HG03571 (cell line): ENCODE data around the gene SLIT1.

Source experiments
- ATAC-seq: cut with Tn5 transposase; IDR thresholded peaks from one replicate; pipeline ENCODE4 v1.9.1; 2021; ENCODE audit not compliant: unreplicated experiment

The SLIT1 gene

DNA sequence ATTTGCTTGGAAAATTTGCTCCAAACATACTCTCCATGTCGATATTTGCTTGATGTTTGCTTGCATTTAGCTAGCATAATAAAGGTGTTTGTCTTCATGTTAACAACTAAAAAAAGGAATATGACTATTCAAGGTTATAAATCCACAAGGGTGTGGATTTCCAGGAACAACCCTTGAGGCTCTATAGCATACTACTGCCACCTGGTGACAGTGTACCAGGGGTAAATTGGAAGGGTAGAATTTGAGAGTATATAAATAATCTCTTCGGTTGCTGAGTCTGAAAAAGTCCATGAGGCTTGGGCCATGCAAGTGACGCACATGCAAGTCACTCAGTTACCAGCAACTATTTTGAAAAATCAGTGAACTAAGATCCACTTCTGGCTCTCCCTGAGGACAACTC is 68.4 kb downstream of the SLIT1 start:
- no peak for ATAC-seq

DNA sequence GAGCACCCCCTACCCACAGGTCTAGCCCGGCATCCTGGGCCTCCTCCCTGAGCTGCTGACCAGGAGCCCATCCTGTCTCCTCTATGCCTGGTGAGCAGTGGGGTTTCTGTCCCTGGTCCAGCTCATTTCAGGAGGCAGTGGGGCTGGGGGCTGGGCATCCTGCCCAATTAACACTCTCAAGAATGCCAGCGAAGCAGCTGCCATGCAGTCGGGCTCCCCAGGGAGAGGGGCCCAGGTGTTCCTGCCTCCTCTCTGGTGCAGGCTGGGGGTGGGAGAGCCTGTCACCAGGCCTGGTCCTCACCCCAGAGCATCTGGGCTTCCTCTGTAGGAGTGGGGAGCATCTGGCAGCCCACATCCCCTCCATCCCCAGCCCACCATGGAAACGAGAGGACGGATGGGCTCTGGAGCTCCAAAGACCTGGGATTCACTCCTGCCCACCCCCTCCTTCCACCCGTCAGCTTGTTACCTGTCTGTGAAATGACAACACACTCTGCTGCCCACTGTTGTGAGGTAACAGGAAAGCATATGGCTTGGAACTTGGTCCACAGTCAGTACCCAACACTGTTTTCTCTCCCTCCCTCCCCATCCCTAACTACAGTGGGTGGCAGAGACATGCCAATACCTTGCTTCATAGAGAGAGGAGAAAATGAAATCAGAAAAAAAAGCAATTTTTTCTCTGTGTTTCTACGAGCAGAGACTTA is 69.1 kb downstream of the SLIT1 start:
- no peak for ATAC-seq

GRCh38 chr10:97115846-97116245 is 69.9 kb downstream of the SLIT1 start:
- no peak for ATAC-seq

GRCh38 chr10:97111615-97112014 is 74.1 kb downstream of the SLIT1 start:
- no peak for ATAC-seq

DNA sequence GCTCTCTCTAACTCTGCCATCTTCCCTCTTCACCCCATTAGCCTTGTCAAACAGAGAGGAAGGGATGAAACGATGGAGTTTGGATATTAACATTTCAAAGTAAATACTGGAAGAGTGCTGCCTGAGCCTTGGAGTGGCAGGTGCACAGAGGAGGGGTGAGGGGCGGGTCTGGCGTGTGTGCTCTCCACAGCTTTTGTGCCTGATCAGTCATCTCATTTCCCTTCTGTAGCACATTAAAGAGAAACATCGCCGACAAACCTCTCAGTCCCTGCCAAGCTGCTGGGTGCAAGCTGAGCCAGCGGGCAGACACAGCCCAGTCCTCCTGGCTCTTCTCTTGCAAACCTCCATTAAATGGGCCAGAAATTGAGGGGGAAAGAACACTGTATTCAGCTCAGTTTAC is 76.2 kb downstream of the SLIT1 start:
- ATAC-seq: no peak

GRCh38 chr10:97107551-97107950 is 78.2 kb downstream of the SLIT1 start:
- no peak for ATAC-seq

GRCh38 chr10:97106207-97106606 is 79.6 kb downstream of the SLIT1 start:
- no peak for ATAC-seq

DNA sequence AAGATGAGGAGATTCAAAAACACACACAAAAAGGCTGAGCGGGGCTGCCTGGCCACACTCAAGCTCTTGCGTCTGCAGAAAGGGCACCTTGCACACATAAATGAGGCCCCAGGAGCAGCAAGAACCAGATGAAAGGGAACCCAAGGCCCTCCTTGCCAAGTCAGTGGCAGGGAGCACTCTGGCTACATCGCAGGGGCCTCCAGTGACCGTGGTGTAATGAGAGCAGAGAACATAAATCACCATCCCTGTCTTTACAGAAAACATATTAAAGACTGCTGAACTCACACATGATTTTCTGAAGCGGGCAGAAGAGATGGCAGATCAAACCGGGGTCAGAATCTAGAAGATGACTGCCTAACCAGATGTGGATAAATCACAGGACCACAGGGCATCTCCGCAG is 80.5 kb downstream of the SLIT1 start:
- ATAC-seq: no peak

GRCh38 chr10:97103316-97104080 is 82.3 kb downstream of the SLIT1 start:
- ATAC-seq: no peak

DNA sequence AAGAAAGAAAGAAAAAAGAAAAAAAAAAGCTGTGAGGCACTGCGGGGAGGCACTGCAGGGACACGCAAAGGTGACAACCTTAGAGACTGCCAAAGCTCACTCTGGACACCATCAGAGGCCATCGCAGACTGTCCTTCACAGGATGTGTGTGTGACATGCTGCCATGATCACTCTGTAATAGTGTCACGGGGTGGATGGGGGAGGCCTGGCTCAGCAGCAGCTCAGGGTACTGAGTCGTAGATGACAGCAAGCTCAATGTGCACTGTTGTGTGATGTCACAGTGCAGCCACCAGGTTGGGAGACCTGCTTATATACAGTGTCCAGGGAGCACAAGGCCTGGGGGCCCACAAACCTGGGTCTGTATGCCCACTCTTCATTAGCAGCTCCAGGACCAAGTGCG is 83.3 kb downstream of the SLIT1 start:
- ATAC-seq: no peak

DNA sequence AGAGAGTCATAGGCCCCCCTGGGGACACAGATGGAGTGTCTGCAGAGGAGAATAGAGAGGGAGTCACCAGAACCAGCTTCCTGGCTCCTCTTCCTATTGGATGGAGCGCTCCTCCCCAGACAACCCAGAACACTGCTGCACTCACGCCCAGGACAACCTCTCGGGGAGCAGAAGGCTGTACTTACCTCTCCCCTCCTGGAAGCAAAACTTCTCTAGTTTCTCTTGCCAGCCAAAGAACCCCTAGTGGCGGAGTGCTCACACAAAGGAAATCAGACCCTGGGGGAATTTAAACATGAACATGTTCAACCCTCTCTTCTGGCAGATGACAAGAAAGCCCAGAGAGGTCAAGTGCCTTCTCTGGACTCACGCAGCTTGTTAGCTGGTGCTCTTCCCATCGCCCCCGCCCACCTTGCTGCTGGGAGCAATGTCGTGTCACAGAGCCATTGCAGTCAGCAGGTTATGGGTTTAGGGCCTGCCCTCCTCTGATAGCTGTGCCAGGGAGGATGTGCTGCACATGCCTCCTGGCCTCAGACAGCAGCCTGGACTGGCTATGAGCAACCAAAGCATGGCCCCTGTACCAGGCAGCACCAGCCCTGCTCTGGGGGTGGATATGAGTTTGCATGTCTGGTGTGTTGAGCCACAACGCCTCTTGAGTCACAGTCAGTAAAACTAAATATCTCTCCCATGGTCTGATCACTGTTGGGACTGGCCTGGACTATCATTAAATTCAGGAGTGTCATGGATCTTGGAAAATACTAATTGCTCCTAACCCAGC is 84.4 kb downstream of the SLIT1 start:
- ATAC-seq: no peak

DNA sequence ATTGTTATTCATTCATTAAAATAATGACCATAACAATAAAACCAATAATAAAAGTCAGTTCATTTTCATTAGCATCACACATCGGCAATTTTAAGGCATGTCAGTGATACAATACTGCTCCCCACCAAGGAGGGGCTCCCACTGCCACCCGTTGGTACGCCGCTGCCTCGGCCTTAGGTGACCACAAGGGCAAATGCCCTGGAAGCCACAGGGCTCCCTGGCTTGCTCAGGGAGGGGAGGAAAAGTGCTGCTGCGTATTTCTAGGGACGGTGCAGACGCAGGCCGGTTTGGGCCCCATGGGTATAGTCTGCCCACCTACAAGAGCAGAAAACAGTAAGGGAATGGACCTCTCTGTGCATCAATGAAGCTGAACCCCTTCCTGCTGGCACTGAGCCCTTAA is 85.1 kb downstream of the SLIT1 start:
- no peak for ATAC-seq

DNA sequence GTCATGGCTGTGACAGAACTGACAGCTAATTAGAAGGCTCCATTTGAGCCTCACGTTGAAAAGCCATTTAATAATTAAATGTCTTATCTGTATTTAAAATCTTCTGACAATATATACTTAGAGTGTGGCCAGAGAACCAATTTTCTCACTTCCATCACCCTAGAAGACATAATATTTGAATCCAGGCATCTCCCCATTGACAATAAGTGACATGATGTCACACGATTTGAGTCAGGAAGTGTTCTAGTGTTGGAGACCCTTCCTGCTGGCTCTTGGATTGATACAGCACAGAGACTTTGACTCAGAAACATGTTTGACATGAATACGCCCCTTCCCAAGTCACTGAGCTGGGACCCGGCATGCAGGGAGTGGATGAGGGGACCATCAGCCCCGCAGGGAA is 85.9 kb downstream of the SLIT1 start:
- no peak for ATAC-seq

GRCh38 chr10:97099089-97099488 is 86.7 kb downstream of the SLIT1 start:
- ATAC-seq: no peak

- no peak for ATAC-seq
Observed at GRCh38 chr10:97097084-97097433, 88.7 kb downstream of the SLIT1 start.

DNA sequence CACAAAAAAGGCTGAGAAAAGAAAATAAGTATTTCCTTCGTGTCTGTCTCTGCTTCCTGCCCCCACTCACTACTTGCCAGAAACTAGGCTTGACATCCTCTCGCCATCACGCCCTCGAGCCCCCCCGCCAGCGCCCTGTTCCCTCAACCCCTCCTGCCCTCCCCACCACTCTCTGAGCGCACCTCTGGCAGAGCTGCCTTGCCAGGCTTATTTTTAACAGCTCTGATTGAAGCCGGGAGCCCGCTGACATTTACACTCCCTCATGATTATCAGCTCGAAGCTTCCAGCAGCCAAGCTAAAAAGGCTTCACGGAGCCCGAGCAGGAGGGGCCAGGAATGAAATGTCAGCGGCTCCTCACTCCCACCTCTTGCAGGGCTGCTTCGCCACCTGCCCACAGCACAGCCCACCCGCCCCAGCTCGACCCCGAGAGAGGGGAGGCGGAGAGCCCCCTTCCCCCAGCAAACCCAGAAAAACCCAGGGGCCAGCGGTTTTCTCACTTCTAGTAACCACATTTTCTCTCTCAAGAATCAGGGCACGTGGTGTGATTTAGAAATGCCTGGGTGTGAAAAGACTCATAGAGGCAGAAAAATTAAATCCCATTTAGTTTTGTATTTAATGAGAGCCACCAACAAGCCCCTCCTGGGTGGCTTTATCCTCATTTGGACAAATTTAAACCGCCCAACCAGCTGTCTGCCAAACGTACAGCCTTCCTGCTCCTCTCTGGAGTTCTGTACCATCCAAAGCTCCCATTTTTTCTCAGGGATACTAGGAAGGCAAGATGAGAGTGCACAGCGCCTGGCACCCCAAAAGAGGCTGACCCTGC is 89.3 kb downstream of the SLIT1 start:
- ATAC-seq: no peak

DNA sequence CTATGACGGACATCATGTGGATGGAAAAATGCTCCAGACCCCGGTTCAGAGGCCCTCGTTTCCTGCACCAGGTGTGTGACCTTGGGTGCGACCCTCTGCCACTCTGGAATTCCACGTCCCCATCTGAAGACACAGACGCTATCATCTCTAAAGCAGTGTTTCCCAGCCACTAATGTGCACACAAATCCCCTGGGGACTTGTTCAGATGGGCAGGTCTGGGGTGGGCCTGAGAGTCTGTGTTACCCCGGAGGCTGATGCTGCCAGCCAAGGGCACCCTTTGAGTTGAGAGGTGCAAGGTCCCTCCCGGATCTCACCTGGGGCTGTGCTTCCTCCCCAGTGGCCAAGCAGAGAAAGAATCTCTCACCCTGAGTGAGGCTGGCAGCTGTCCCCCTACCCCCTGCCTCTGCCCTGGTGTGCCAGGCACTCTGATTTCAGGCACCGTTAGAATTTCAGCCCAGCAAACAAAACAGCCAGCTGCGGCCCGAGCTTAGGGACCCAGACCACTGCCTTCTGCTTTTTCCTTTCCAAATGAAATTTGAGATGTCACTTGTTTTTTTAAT is 90.0 kb downstream of the SLIT1 start:
- ATAC-seq: no peak

DNA sequence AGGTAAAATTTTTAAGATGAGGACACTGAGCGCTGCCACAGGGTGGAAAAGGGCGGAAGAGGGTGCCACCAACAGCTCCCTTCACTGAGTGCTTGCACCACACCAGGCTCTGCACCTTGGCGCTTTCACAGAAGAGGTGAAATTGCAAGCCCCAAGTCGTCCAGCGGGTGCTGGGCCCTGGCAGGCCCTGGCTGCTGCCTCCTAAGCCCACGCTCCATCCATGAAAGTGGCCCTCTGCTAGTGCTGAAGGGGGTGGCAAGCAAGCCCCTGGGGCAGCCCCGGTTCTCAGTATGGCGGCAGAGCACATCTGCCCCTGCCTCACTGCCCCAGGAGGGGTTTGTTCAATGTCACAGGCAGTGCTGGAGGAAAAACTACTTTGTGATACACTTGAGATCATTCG is 95.1 kb downstream of the SLIT1 start:
- ATAC-seq: no peak

DNA sequence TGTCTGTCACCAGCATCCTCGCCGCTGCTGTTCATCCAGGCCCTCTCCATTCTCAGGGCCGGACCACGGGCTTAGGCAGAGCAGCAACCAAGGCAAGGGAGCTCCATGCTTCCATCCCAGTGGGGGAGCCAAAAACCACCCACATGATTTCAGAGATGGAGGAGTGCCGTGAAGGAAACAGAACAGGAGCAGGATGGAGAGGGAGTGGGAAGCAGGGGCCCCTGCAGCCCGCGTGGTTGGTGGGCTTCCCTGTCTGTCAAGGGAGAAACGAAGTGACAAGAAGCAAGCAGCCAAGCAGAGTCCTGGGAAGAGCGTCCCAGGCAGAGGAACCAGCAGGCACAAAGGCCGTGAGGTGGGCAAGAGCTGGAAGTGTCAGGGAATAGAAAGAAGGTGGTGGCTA is 95.7 kb downstream of the SLIT1 start:
- no peak for ATAC-seq

DNA sequence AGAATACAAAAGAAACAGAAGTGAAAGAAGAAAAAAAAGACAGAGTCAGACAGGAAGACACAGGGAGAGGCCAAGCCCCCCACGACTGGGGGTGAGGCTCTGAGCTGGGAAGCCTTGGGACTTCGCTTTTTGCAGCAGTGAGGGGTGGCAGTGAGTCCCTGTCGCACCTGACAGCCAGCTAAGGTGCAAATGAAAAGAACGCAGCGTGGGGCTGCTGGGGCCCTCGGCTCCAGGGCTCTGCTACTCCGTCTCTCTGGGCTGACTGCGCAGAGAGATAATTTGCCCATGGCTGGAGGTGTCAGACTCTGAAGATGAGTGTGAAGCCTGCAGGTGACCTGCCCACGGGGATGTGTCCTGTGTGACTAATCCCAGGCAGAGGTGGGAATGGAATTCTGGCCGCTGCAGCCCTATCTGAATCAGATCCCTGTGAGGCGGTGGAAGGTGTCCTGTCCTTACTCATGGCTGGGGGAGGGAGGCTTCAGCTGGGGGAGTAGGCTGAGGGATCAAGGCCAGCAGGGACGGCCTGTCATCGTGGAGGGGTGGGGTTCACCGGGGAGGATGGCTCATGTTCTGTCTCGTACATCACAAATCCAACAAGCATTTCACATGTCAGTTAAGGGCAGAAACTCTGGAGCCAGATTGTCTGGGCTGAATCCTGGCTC is 96.4 kb downstream of the SLIT1 start:
- no peak for ATAC-seq
